CD14-positive monocyte (primary cell): ENCODE results near the gene TTF1. TPM values are rescaled to one million over a fixed set of nuclear protein-coding genes. Genes with fewer than 3 reads are reported as not detected.

Experiments
- DNase-seq, 3 donors: peaks; one replicate each; pipeline ENCODE4 v3.0.0-alpha.2; 2011 to 2022
- H2AFZ ChIP-seq: 2 replicates; pipeline ENCODE4 v1.6.0; 2012; ENCODE audit warnings: mild to moderate bottlenecking, low read depth, low read length, inconsistent platforms; ENCODE audit not compliant: insufficient read depth, poor library complexity, severe bottlenecking
- H3K27ac ChIP-seq, 2 donors: 1 replicate in 1 of 2; 2 replicates in 1 of 2; pipeline ENCODE4 v1.5.1; 2012 to 2013; ENCODE audit warnings: low read length in 2 of 2, control low read depth in 1 of 2, inconsistent platforms in 1 of 2, low read depth in 1 of 2, mild to moderate bottlenecking in 1 of 2
- H3K27me3 ChIP-seq, 2 donors: one replicate each; pipeline versions ENCODE4 v1.6.0 to v1.6.1; 2011 to 2013; ENCODE audit warnings: low read length in 2 of 2; ENCODE audit not compliant: control insufficient read depth in 2 of 2, insufficient read depth in 2 of 2
- H3K36me3 ChIP-seq, 2 donors: replicated peaks in 1 of 2; 1 replicate in 1 of 2; 2 replicates in 1 of 2; pipeline versions ENCODE4 v1.5.1 to v1.6.1; 2012 to 2013; ENCODE audit warnings: low read length in 2 of 2, control low read depth in 1 of 2, inconsistent platforms in 1 of 2, mild to moderate bottlenecking in 1 of 2; ENCODE audit not compliant: insufficient read depth in 2 of 2, control insufficient read depth in 1 of 2
- H3K4me1 ChIP-seq, 2 donors: 1 replicate in 1 of 2; 2 replicates in 1 of 2; pipeline versions ENCODE4 v1.5.1 to v1.6.1; 2012 to 2013; ENCODE audit warnings: low read length in 2 of 2, control low read depth in 1 of 2, inconsistent platforms in 1 of 2, mild to moderate bottlenecking in 1 of 2, moderate library complexity in 1 of 2; ENCODE audit not compliant: insufficient read depth in 2 of 2, control insufficient read depth in 1 of 2
- H3K4me2 ChIP-seq: replicated peaks from 2 replicates; pipeline ENCODE3; 2012; ENCODE audit warnings: low read length, moderate library complexity, mild to moderate bottlenecking; ENCODE audit not compliant: poor library complexity, severe bottlenecking; ENCODE audit errors: extremely low read depth
- H3K4me3 ChIP-seq, 3 experiments: fragments of 200-600 bp in 1 of 3; sonication (generic) in 1 of 3; replicated peaks in 1 of 3; 1 replicate in 2 of 3; 2 replicates in 1 of 3; pipeline ENCODE4 v1.5.1; 2011 to 2013; ENCODE audit warnings: low read length in 3 of 3, mild to moderate bottlenecking in 3 of 3, control low read depth in 2 of 3, low read depth in 2 of 3, inconsistent platforms in 1 of 3, moderate library complexity in 1 of 3
- H3K79me2 ChIP-seq: 2 replicates; pipeline ENCODE4 v1.6.0; 2012; ENCODE audit warnings: mild to moderate bottlenecking, control low read depth, inconsistent platforms, low read length, moderate library complexity; ENCODE audit not compliant: insufficient read depth
- H3K9ac ChIP-seq: 2 replicates; pipeline ENCODE4 v1.6.0; 2017; ENCODE audit warnings: low read length, mild to moderate bottlenecking; ENCODE audit not compliant: insufficient read depth, poor library complexity, severe bottlenecking
- H3K9me3 ChIP-seq, 2 donors: replicated peaks in 1 of 2; 1 replicate in 1 of 2; 2 replicates in 1 of 2; pipeline versions ENCODE4 v1.5.1 to v1.6.1; 2012 to 2013; ENCODE audit warnings: low read length in 2 of 2, control low read depth in 1 of 2; ENCODE audit not compliant: control insufficient read depth in 1 of 2, insufficient read depth in 1 of 2
- H4K20me1 ChIP-seq: 2 replicates; pipeline ENCODE4 v1.6.0; 2012; ENCODE audit warnings: mild to moderate bottlenecking, low read length, control low read depth, moderate library complexity; ENCODE audit not compliant: insufficient read depth
- H3K27ac Mint-ChIP-seq, 7 donors: one replicate each; pipeline ENCODE4 v1.8.0; 2020; ENCODE audit warnings: mild to moderate bottlenecking in 7 of 7, mixed read lengths in 7 of 7, moderate library complexity in 6 of 7, inconsistent platforms in 2 of 7
- H3K27me3 Mint-ChIP-seq, 3 donors: one replicate each; pipeline ENCODE4 v1.8.0; 2021 to 2022; ENCODE audit warnings: low read depth in 3 of 3, mild to moderate bottlenecking in 3 of 3, mixed read lengths in 3 of 3, moderate library complexity in 3 of 3, inconsistent platforms in 1 of 3
- H3K36me3 Mint-ChIP-seq, 2 donors: one replicate each; pipeline ENCODE4 v1.8.0; 2020; ENCODE audit warnings: mixed read lengths in 2 of 2, inconsistent platforms in 1 of 2, mild to moderate bottlenecking in 1 of 2
- H3K4me1 Mint-ChIP-seq: one replicate; pipeline ENCODE4 v1.8.0; 2020; ENCODE audit warnings: mild to moderate bottlenecking, mixed read lengths
- H3K4me3 Mint-ChIP-seq, 2 donors: one replicate each; pipeline ENCODE4 v1.8.0; 2020; ENCODE audit warnings: mild to moderate bottlenecking in 2 of 2, mixed read lengths in 2 of 2, moderate library complexity in 1 of 2
- H3K9me3 Mint-ChIP-seq, 7 donors: one replicate each; pipeline ENCODE4 v1.8.0; 2020 to 2022; ENCODE audit warnings: mixed read lengths in 7 of 7, mild to moderate bottlenecking in 6 of 7, moderate library complexity in 6 of 7, inconsistent platforms in 2 of 7
- CTCF ChIP-seq: fragments of 200-600 bp; IDR thresholded peaks from one replicate; pipeline ENCODE4 v1.8.0; 2022; ENCODE audit warnings: antibody characterized with exemption, mild to moderate bottlenecking
- WGBS: methylation state at CpG from one replicate; pipeline ENCODE4 v1.1.5; 2013; ENCODE audit warnings: missing lambda C conversion rate; ENCODE audit not compliant: insufficient coverage; 5-methylcytosine and 5-hydroxymethylcytosine counted together
- intact Hi-C, 2 donors: fragments of 100-400 bp; cut with micrococcal nuclease; formaldehyde crosslinking; loops; one replicate each; pipeline versions ENCODE4 v1.15.0 to v1.15.1; 2023
- polyA minus RNA-seq: library from RNA; depleted of rRNA, polyadenylated mRNA; stranded (reverse); fragments of >200 nt; gene quantifications from 2 replicates; pipeline ENCODE4 v1.2.3, GENCODE V29; 2012
- polyA plus RNA-seq, 3 donors: library from polyadenylated mRNA; depleted of rRNA in 1 of 3; unstranded in 2 of 3; stranded (reverse) in 1 of 3; fragments of 300-500 nt in 2 of 3; fragments of >200 nt in 1 of 3; fragmentation: Illumina TruSeq in 2 of 3; gene quantifications; 1 replicate in 2 of 3; 2 replicates in 1 of 3; pipeline ENCODE4 v1.2.3, GENCODE V29; 2012 to 2021
- total RNA-seq, 12 experiments: library from RNA in 1 of 12; stranded (reverse) in 1 of 12; fragments of 120-200 nt in 1 of 12; gene quantifications; one replicate each; pipeline ENCODE4 v1.2.4 and lab custom pipeline; 2013 to 2026; ENCODE audit warnings: mixed read lengths in 6 of 12, inconsistent platforms in 1 of 12

TTF1 gene
- 15.5 TPM for total RNA-seq (2013)
- 1 to 10 TPM; 2.2 to 5.8 (median 4.1) TPM for polyA plus RNA-seq
- 2.8 and 2.9 TPM in 2 replicates for polyA minus RNA-seq
- total RNA-seq (lab: John Stamatoyannopoulos, UW): 7.5 to 15.6 (median 10.2) reads per million in 11 experiments

GRCh38 chr9:132406554-132407122, at the start of gene TTF1:
TTF1 (minus strand) TSS chr9:132406840; CDS start chr9:132402821, 4,019 bp downstream.
- Mint-ChIP-seq H3K36me3 (peaks cover 25 to 28% of the 10 kb centered on the region in 2 donors), H3K4me1 (peaks cover 43% of the 10 kb centered on the region), H3K27me3 (peaks cover 24 to 32% (median 31%) of the 10 kb centered on the region in 3 donors), H3K27ac (peak within 1 kb of the TSS; percentile 79 to 92 (median 86)), H3K9me3 (peaks cover 0 to 11% (median 4%) of the 10 kb centered on the region in 7 donors), H3K4me3 (peak within 1 kb of the TSS; percentile 92 to 94)
- Histone ChIP-seq H3K9ac (peak within 1 kb of the TSS; percentile 71), H3K27me3 (peaks cover 22 to 32% of the 10 kb centered on the region in 2 donors), H2AFZ (peak within 1 kb of the TSS; percentile 69), H3K9me3 (peaks cover 0 to 9% of the 10 kb centered on the region in 2 donors), H3K4me3 (peak within 1 kb of the TSS; percentile 48 to 93 (median 87)), H4K20me1 (peaks cover 7% of the 10 kb centered on the region), H3K4me2 (peak within 1 kb of the TSS; percentile 85), H3K4me1 (peaks cover 39 to 41% of the 10 kb centered on the region in 2 donors), H3K79me2 (peaks cover 53% of the 10 kb centered on the region), H3K27ac (peak within 1 kb of the TSS; percentile 3 to 68), H3K36me3 (peaks cover 7 to 23% of the 10 kb centered on the region in 2 donors)
- intact Hi-C loops: loop anchor here in 1 of 2 donors (2.0 to 5.0 kb wide), 2 partner anchors 52 to 261 kb away; partner anchors contain the start of genes DDX31 and SETX
- TF ChIP-seq CTCF: no peak
- DNase-seq: peak; percentile 91 to 95 (median 93)
- WGBS: 0% methylated on average over 20 of the region's 33 CpGs

- no peaks in the 10 kb centered on the region for H3K36me3 ChIP-seq
- no peak overlapping the region for H3K27ac ChIP-seq
- Mint-ChIP-seq H3K9me3 (no peaks in the 10 kb centered on the region), H3K36me3 (no peaks in the 10 kb centered on the region), H3K27ac (no peak overlapping the region), H3K4me1 (no peaks in the 10 kb centered on the region), H3K4me3 (peak overlapping the region in 1 of 2 donors; percentile 14), H3K27me3 (peaks cover 5 to 8% (median 6%) of the 10 kb centered on the region in 3 donors)
- no peak overlapping the region for H3K4me2 ChIP-seq
- H3K9me3 ChIP-seq: no peaks in the 10 kb centered on the region
- H3K9ac ChIP-seq: no peak overlapping the region
- no peaks in the 10 kb centered on the region for H3K27me3 ChIP-seq
- WGBS: 82% methylated on average over 8 of the region's 8 CpGs
- DNase-seq: no peak
- H2AFZ ChIP-seq: no peak overlapping the region
- no peaks in the 10 kb centered on the region for H3K4me1 ChIP-seq
- H3K79me2 ChIP-seq: no peaks in the 10 kb centered on the region
- intact Hi-C loops: no loop called here
- H3K4me3 ChIP-seq: no peak overlapping the region
- no peak for TF ChIP-seq CTCF
- H4K20me1 ChIP-seq: no peaks in the 10 kb centered on the region
Measured at GRCh38 chr9:132456241-132456640, 49.6 kb upstream of the TTF1 start.
